H1 (cell line): ENCODE data around the gene CCDC73. TPM values are rescaled to one million over a fixed set of nuclear protein-coding genes. Genes with fewer than 3 reads are reported as not detected.

ENCODE experiments used
- CTCF ChIA-PET: fragments of 300-600 bp; sonication (Branson Sonifier 250); formaldehyde crosslinking; loops from one replicate; lab custom pipeline; 2021; ENCODE audit not compliant: partially characterized antibody; lab: Charles Lee
- POLR2A ChIA-PET: fragments of 300-600 bp; sonication (Branson Sonifier 250); formaldehyde crosslinking; loops from one replicate; lab custom pipeline; 2021; ENCODE audit warnings: inconsistent platforms; ENCODE audit not compliant: partially characterized antibody; lab: Charles Lee
- DNase-seq, 2 experiments: peaks; one replicate each; pipeline versions ENCODE4 v3.0.0 to v3.0.0-alpha.2; 2010 to 2022; ENCODE audit warnings: low spot score in 2 of 2, low read depth in 1 of 2, mixed read lengths in 1 of 2
- FAIRE-seq: peaks from 2 replicates; lab custom pipeline; 2011; peaks lifted over from hg19 to GRCh38; lab: Jason Lieb, UNC
- H2AFZ ChIP-seq: 2 replicates; pipeline ENCODE4 v1.8.1; 2012; ENCODE audit warnings: low read length, inconsistent platforms
- H2AK5ac ChIP-seq: 2 replicates; pipeline ENCODE4 v1.6.1; 2013; ENCODE audit warnings: low read depth, low read length
- H2BK120ac ChIP-seq: replicated peaks from 2 replicates; pipeline ENCODE3; 2013; ENCODE audit warnings: low read depth, low read length, inconsistent platforms
- H2BK12ac ChIP-seq: 2 replicates; pipeline ENCODE4 v1.6.1; 2013; ENCODE audit warnings: low read depth, low read length
- H2BK15ac ChIP-seq: 2 replicates; pipeline ENCODE4 v1.6.1; 2013; ENCODE audit warnings: low read length
- H2BK20ac ChIP-seq: 2 replicates; pipeline ENCODE4 v1.6.1; 2013; ENCODE audit warnings: low read length
- H2BK5ac ChIP-seq: 2 replicates; pipeline ENCODE4 v1.6.1; 2013; ENCODE audit warnings: low read depth, low read length
- H3K14ac ChIP-seq: 2 replicates; pipeline ENCODE4 v1.6.1; 2013; ENCODE audit warnings: inconsistent platforms; ENCODE audit not compliant: insufficient read length
- H3K18ac ChIP-seq: 2 replicates; pipeline ENCODE4 v1.6.1; 2013; ENCODE audit warnings: low read length; ENCODE audit errors: extremely low read depth
- H3K23ac ChIP-seq: 2 replicates; pipeline ENCODE4 v1.6.1; 2013; ENCODE audit warnings: inconsistent platforms; ENCODE audit not compliant: insufficient read length
- H3K23me2 ChIP-seq: 2 replicates; pipeline ENCODE4 v1.6.1; 2013; ENCODE audit warnings: low read depth, low read length
- H3K27ac ChIP-seq: 2 replicates; pipeline ENCODE4 v1.6.1; 2011; ENCODE audit warnings: low read depth, low read length, inconsistent platforms
- H3K27me3 ChIP-seq, 4 experiments: replicated peaks in 1 of 4; 1 replicate in 1 of 4; 2 replicates in 3 of 4; pipeline versions ENCODE4 v1.6.1 to v1.8.1; 2011 to 2013; ENCODE audit warnings: low read length in 3 of 4, mild to moderate bottlenecking in 3 of 4, inconsistent platforms in 2 of 4, mixed read lengths in 2 of 4, moderate library complexity in 1 of 4; ENCODE audit not compliant: control insufficient read depth in 3 of 4, insufficient read depth in 3 of 4; ENCODE audit errors: extremely low read depth in 1 of 4
- H3K36me3 ChIP-seq, 4 experiments: 2 replicates each; pipeline versions ENCODE4 v1.6.1 to v1.8.1; 2011 to 2013; ENCODE audit warnings: mild to moderate bottlenecking in 4 of 4, low read length in 3 of 4, moderate library complexity in 2 of 4, control low read depth in 1 of 4, inconsistent platforms in 1 of 4; ENCODE audit not compliant: insufficient read depth in 4 of 4, control insufficient read depth in 2 of 4
- H3K4ac ChIP-seq: replicated peaks from 2 replicates; pipeline ENCODE3; 2013; ENCODE audit warnings: low read length, low read depth, mixed read lengths, inconsistent platforms; ENCODE audit not compliant: insufficient read length
- H3K4me1 ChIP-seq, 4 experiments: replicated peaks in 1 of 4; 1 replicate in 1 of 4; 2 replicates in 3 of 4; pipeline versions ENCODE4 v1.6.1 to v1.8.1; 2011 to 2013; ENCODE audit warnings: low read length in 3 of 4, inconsistent platforms in 2 of 4, mixed read lengths in 1 of 4; ENCODE audit not compliant: insufficient read depth in 4 of 4, control insufficient read depth in 3 of 4
- H3K4me2 ChIP-seq, 2 experiments: 2 replicates each; pipeline versions ENCODE4 v1.6.1 to v1.8.1; 2011 to 2013; ENCODE audit warnings: low read depth in 2 of 2, low read length in 2 of 2, control low read depth in 1 of 2, inconsistent platforms in 1 of 2, mild to moderate bottlenecking in 1 of 2; ENCODE audit not compliant: insufficient read depth in 1 of 2
- H3K4me3 ChIP-seq, 4 experiments: fragments of 200-600, 300-600 bp in 1 of 4; sonication (generic), shearing (Covaris generic), sonication (Bioruptor Twin) in 1 of 4; 2 replicates each; pipeline versions ENCODE4 v1.5.1 to v1.8.1; 2011 to 2016; ENCODE audit warnings: low read length in 4 of 4, low read depth in 3 of 4, control low read depth in 2 of 4, inconsistent platforms in 2 of 4, mild to moderate bottlenecking in 2 of 4, mixed read lengths in 1 of 4, moderate library complexity in 1 of 4; ENCODE audit not compliant: insufficient read depth in 2 of 4; ENCODE audit errors: extremely low read depth in 1 of 4
- H3K56ac ChIP-seq: replicated peaks from 2 replicates; pipeline ENCODE3; 2013; ENCODE audit warnings: low read depth, mild to moderate bottlenecking, mixed read lengths, low read length, inconsistent platforms; ENCODE audit not compliant: insufficient read length
- H3K79me1 ChIP-seq: 2 replicates; pipeline ENCODE4 v1.6.1; 2013; ENCODE audit warnings: low read depth, low read length, control low read depth
- H3K79me2 ChIP-seq, 2 experiments: 2 replicates each; pipeline versions ENCODE4 v1.6.1 to v1.8.1; 2012 to 2013; ENCODE audit warnings: low read length in 2 of 2, mild to moderate bottlenecking in 2 of 2, inconsistent platforms in 1 of 2; ENCODE audit not compliant: insufficient read depth in 2 of 2, control insufficient read depth in 1 of 2
- H3K9ac ChIP-seq, 4 experiments: replicated peaks in 1 of 4; 1 replicate in 1 of 4; 2 replicates in 3 of 4; pipeline versions ENCODE4 v1.6.1 to v1.8.1; 2011 to 2013; ENCODE audit warnings: low read depth in 3 of 4, low read length in 3 of 4, control low read depth in 2 of 4, mild to moderate bottlenecking in 2 of 4, moderate library complexity in 2 of 4, inconsistent platforms in 1 of 4; ENCODE audit errors: extremely low read depth in 1 of 4
- H3K9me3 ChIP-seq, 2 experiments: 2 replicates each; pipeline versions ENCODE4 v1.6.1 to v1.8.1; 2012 to 2013; ENCODE audit warnings: mild to moderate bottlenecking in 2 of 2, moderate library complexity in 2 of 2, control low read depth in 1 of 2, inconsistent platforms in 1 of 2, low read depth in 1 of 2, low read length in 1 of 2, mixed read lengths in 1 of 2; ENCODE audit not compliant: insufficient read depth in 2 of 2
- H4K20me1 ChIP-seq, 2 experiments: replicated peaks in 1 of 2; 2 replicates each; pipeline versions ENCODE3 to v1.8.1; 2011 to 2013; ENCODE audit warnings: inconsistent platforms in 2 of 2, low read length in 2 of 2, mild to moderate bottlenecking in 1 of 2; ENCODE audit not compliant: insufficient read depth in 2 of 2, control insufficient read depth in 1 of 2
- H4K5ac ChIP-seq: 2 replicates; pipeline ENCODE4 v1.6.1; 2013; ENCODE audit warnings: low read length, low read depth, mixed read lengths, inconsistent platforms; ENCODE audit not compliant: insufficient read length
- H4K8ac ChIP-seq: 2 replicates; pipeline ENCODE4 v1.8.0; 2013; ENCODE audit warnings: mild to moderate bottlenecking, moderate library complexity, low read length, inconsistent platforms; ENCODE audit not compliant: insufficient read depth; ENCODE audit errors: extremely low read depth
- H4K91ac ChIP-seq: replicated peaks from 2 replicates; pipeline ENCODE3; 2013; ENCODE audit warnings: low read length, mixed read lengths, inconsistent platforms; ENCODE audit not compliant: insufficient read length
- ATF3 ChIP-seq: IDR thresholded peaks from 2 replicates; pipeline ENCODE4 v1.6.1; 2011; ENCODE audit warnings: low read depth, mild to moderate bottlenecking, low read length; ENCODE audit not compliant: insufficient read depth
- CEBPB ChIP-seq: IDR thresholded peaks from 2 replicates; pipeline ENCODE4 v1.6.1; 2012; ENCODE audit warnings: low read depth, low read length
- CHD1 ChIP-seq: IDR thresholded peaks from 2 replicates; pipeline ENCODE4 v1.6.1; 2012; ENCODE audit warnings: low read depth, low read length, improper control_type of control experiment
- CREB1 ChIP-seq: IDR thresholded peaks from 2 replicates; pipeline ENCODE4 v1.6.1; 2012; ENCODE audit warnings: inconsistent platforms
- CTBP2 ChIP-seq: IDR thresholded peaks from 2 replicates; pipeline ENCODE4 v1.7.0; 2011; ENCODE audit warnings: borderline replicate concordance, mild to moderate bottlenecking, moderate library complexity, mixed read lengths, low read length; ENCODE audit not compliant: insufficient read depth, insufficient read length
- EP300 ChIP-seq, 2 experiments: IDR thresholded peaks; 1 replicate in 1 of 2; 2 replicates in 1 of 2; pipeline ENCODE4 v1.6.1; 2011 to 2012; ENCODE audit warnings: low read depth in 2 of 2, low read length in 2 of 2, mild to moderate bottlenecking in 2 of 2, borderline replicate concordance in 1 of 2, inconsistent platforms in 1 of 2, moderate library complexity in 1 of 2
- MAX ChIP-seq: IDR thresholded peaks from 2 replicates; pipeline ENCODE4 v1.6.1; 2012; ENCODE audit warnings: inconsistent platforms
- NRF1 ChIP-seq: IDR thresholded peaks from 2 replicates; pipeline ENCODE4 v1.6.1; 2011; ENCODE audit warnings: mild to moderate bottlenecking, low read depth, low read length, improper control_type of control experiment
- SAP30 ChIP-seq: fragments of 300-600 bp; sonication (generic); IDR thresholded peaks from 2 replicates; pipeline ENCODE4 v1.7.1; 2012; ENCODE audit warnings: low read length, moderate library complexity, mild to moderate bottlenecking, inconsistent platforms; ENCODE audit not compliant: insufficient read depth, insufficient replicate concordance
- SP2 ChIP-seq: IDR thresholded peaks from 2 replicates; pipeline ENCODE4 v1.6.1; 2012; ENCODE audit warnings: mild to moderate bottlenecking, low read length, inconsistent platforms
- ZNF274 ChIP-seq: IDR thresholded peaks from 2 replicates; pipeline ENCODE4 v1.7.0; 2012; ENCODE audit warnings: low read length, borderline replicate concordance; ENCODE audit errors: extremely low read depth
- WGBS, 2 experiments: shearing (Covaris generic) in 1 of 2; methylation state at CpG; one replicate each; pipeline versions ENCODE4 v1.1.6 to v1.1.7; 2013 to 2015; ENCODE audit warnings: low lambda C conversion rate in 2 of 2, mixed read lengths in 2 of 2, inconsistent platforms in 1 of 2, low coverage in 1 of 2, missing lambda C conversion rate in 1 of 2; ENCODE audit not compliant: insufficient replicate concordance in 2 of 2, insufficient coverage in 1 of 2, insufficient read length in 1 of 2; ENCODE audit errors: extremely low coverage in 1 of 2, missing lambda C conversion rate in 1 of 2; 5-methylcytosine and 5-hydroxymethylcytosine counted together
- polyA plus RNA-seq, 7 experiments: library from polyadenylated mRNA; depleted of rRNA in 3 of 7; stranded (reverse) in 5 of 7; unstranded in 2 of 7; fragments of >200 nt in 5 of 7; fragments of 200-250 nt in 2 of 7; gene quantifications; 1 replicate in 5 of 7; 2 replicates in 1 of 7; 4 replicates in 1 of 7; pipeline versions ENCODE4 v1.2.1 to v1.2.3, GENCODE V29; 2011 to 2013; ENCODE audit warnings: missing spikeins in 2 of 7, mixed read lengths in 2 of 7
- total RNA-seq: library from RNA; stranded (reverse); fragmentation: NEBNext Ultra II Directional; extraction: Animal tissue kit (Norgen Biotek cat#: 25700); gene quantifications from 2 replicates; pipeline ENCODE4 v1.2.1, GENCODE V29; 2021

CCDC73 gene
- total and polyA plus RNA-seq, 2 of the 8 experiments (the other 6 are each of a cell fraction or from before 2014, with no cell fraction given) = not detected

- no peaks in the 10 kb centered on the region for H3K27me3 ChIP-seq
- H4K91ac ChIP-seq = no peak overlapping the region
- DNase-seq = no peak
- POLR2A ChIA-PET = interaction anchor here (0.6 to 0.7 kb wide), 2 partner anchors 64 to 206 kb away, joined by 4 read pairs; no protein-coding TSS in a partner anchor
- no peaks in the 10 kb centered on the region for H3K36me3 ChIP-seq
- no peak overlapping the region for H3K14ac ChIP-seq
- H2AFZ ChIP-seq = no peak overlapping the region
- H3K23me2 ChIP-seq = no peaks in the 10 kb centered on the region
- no peak overlapping the region for H2BK5ac ChIP-seq
- H3K4me2 ChIP-seq = peak overlapping the region in 1 of 2 experiments; percentile 56; a peak in 3 of 4 replicates
- H3K23ac ChIP-seq = no peak overlapping the region
- H3K4me1 ChIP-seq = no peaks in the 10 kb centered on the region
- no peak overlapping the region for H4K8ac ChIP-seq
- H2BK15ac ChIP-seq = no peak overlapping the region
- CTCF ChIA-PET = interaction anchor here (0.6 to 5.0 kb wide), 25 partner anchors 11 to 524 kb away, joined by 3 to 35 read pairs (median 4); no protein-coding TSS in a partner anchor
- H2BK120ac ChIP-seq = no peak overlapping the region
- FAIRE-seq = no peak
- H4K5ac ChIP-seq = no peak overlapping the region
- H2BK12ac ChIP-seq = no peak overlapping the region
- H3K4me3 ChIP-seq = peak overlapping the region in 1 of 4 experiments; percentile 36; a peak in 2 of 8 replicates
- no peaks in the 10 kb centered on the region for H3K9me3 ChIP-seq
- H3K4ac ChIP-seq = no peak overlapping the region
- H3K79me2 ChIP-seq = no peaks in the 10 kb centered on the region
- no peak overlapping the region for H3K18ac ChIP-seq
- H3K9ac ChIP-seq = no peak overlapping the region
- no peak overlapping the region for H2BK20ac ChIP-seq
- no peak overlapping the region for H2AK5ac ChIP-seq
- H3K79me1 ChIP-seq = no peaks in the 10 kb centered on the region
- no peak overlapping the region for H3K27ac ChIP-seq
- WGBS, 2 experiments = 51% methylated on average over 6 of the region's 6 CpGs; no CpG with 5 or more reads in 1 of the 2 experiments
- H4K20me1 ChIP-seq = no peaks in the 10 kb centered on the region
- no peak overlapping the region for H3K56ac ChIP-seq
- TF ChIP-seq CEBPB (no peak), NRF1 (no peak), ZNF274 (no peak), CREB1 (no peak), EP300 (IDR thresholded peaks at IDR 0.05; ENCODE audit: borderline replicate concordance in 1 of 2, low read depth in 2 of 2, low read length in 2 of 2) (no peak), MAX (no peak), SP2 (no peak), CHD1 (no peak), CTBP2 (no peak), ATF3 (no peak), SAP30 (no peak)
These were observed 2.1 kb downstream of the CCDC73 start for GRCh38 chr11:32792111-32792947.
